ENCODE results near the gene GNA12.

GNA12 gene

GRCh38 chr7:2878306-2878705 is 34.2 kb upstream of the GNA12 start:
- Histone ChIP-seq H3K27ac (ENCODE audit: low read depth, low read length) (no peak overlapping the region), H2AFZ (ENCODE audit: low read depth, low read length, severe bottlenecking) (no peak overlapping the region), H3K36me3 (ENCODE audit: low read length) (no peaks in the 10 kb centered on the region), H3K9me3 (ENCODE audit: insufficient read depth, low read length) (no peaks in the 10 kb centered on the region), H3K4me2 (ENCODE audit: low read depth, low read length, poor library complexity, severe bottlenecking) (no peak overlapping the region), H3K9me2 (replicated peaks; ENCODE audit: insufficient read depth, low read length) (no peaks in the 10 kb centered on the region), H3K79me2 (ENCODE audit: insufficient read depth, low read length) (no peaks in the 10 kb centered on the region), H3K9ac (ENCODE audit: low read length) (no peak overlapping the region), H3K27me3 (ENCODE audit: low read length) (no peaks in the 10 kb centered on the region), H3F3A (ENCODE audit: insufficient read depth) (no peaks in the 10 kb centered on the region), H4K20me1 (ENCODE audit: low read depth, low read length) (no peaks in the 10 kb centered on the region), H3K4me3 (ENCODE audit: insufficient read depth, low read length, poor library complexity, severe bottlenecking) (no peak overlapping the region)
- TF ChIP-seq EZH2phosphoT487 (conservative IDR thresholded peaks at IDR 0.05; ENCODE audit: low read length) (no peak), CTCF (IDR thresholded peaks at IDR 0.05; ENCODE audit: insufficient read depth, low read length, poor library complexity, severe bottlenecking) (no peak)

- Histone ChIP-seq H3K4me3 (ENCODE audit: insufficient read depth, low read length, poor library complexity, severe bottlenecking) (no peak overlapping the region), H3F3A (ENCODE audit: insufficient read depth) (no peaks in the 10 kb centered on the region), H3K9me3 (ENCODE audit: insufficient read depth, low read length) (no peaks in the 10 kb centered on the region), H3K79me2 (ENCODE audit: insufficient read depth, low read length) (no peaks in the 10 kb centered on the region), H3K9ac (ENCODE audit: low read length) (no peak overlapping the region), H3K4me2 (ENCODE audit: low read depth, low read length, poor library complexity, severe bottlenecking) (no peak overlapping the region), H3K27me3 (ENCODE audit: low read length) (no peaks in the 10 kb centered on the region), H2AFZ (ENCODE audit: low read depth, low read length, severe bottlenecking) (no peak overlapping the region), H3K36me3 (ENCODE audit: low read length) (no peaks in the 10 kb centered on the region), H3K9me2 (replicated peaks; ENCODE audit: insufficient read depth, low read length) (no peaks in the 10 kb centered on the region), H3K27ac (ENCODE audit: low read depth, low read length) (no peak overlapping the region), H4K20me1 (ENCODE audit: low read depth, low read length) (no peaks in the 10 kb centered on the region)
- no peak for TF ChIP-seq CTCF (IDR thresholded peaks at IDR 0.05; ENCODE audit: insufficient read depth, low read length, poor library complexity, severe bottlenecking)
- no peak for TF ChIP-seq EZH2phosphoT487 (conservative IDR thresholded peaks at IDR 0.05; ENCODE audit: low read length)
These were observed 32.1 kb upstream of the GNA12 start for GRCh38 chr7:2876031-2876731.

GRCh38 chr7:2873686-2874551 is 29.8 kb upstream of the GNA12 start:
- TF ChIP-seq EZH2phosphoT487 (conservative IDR thresholded peaks at IDR 0.05; ENCODE audit: low read length) (no peak), CTCF (IDR thresholded peaks at IDR 0.05; ENCODE audit: insufficient read depth, low read length, poor library complexity, severe bottlenecking) (no peak)
- Histone ChIP-seq H3K9ac (ENCODE audit: low read length) (no peak overlapping the region), H3K27me3 (ENCODE audit: low read length) (no peaks in the 10 kb centered on the region), H3K4me3 (ENCODE audit: insufficient read depth, low read length, poor library complexity, severe bottlenecking) (no peak overlapping the region), H3K9me3 (ENCODE audit: insufficient read depth, low read length) (no peaks in the 10 kb centered on the region), H3K79me2 (ENCODE audit: insufficient read depth, low read length) (no peaks in the 10 kb centered on the region), H3K9me2 (replicated peaks; ENCODE audit: insufficient read depth, low read length) (no peaks in the 10 kb centered on the region), H3F3A (ENCODE audit: insufficient read depth) (no peaks in the 10 kb centered on the region), H2AFZ (ENCODE audit: low read depth, low read length, severe bottlenecking) (no peak overlapping the region), H4K20me1 (ENCODE audit: low read depth, low read length) (no peaks in the 10 kb centered on the region), H3K27ac (ENCODE audit: low read depth, low read length) (no peak overlapping the region), H3K4me2 (ENCODE audit: low read depth, low read length, poor library complexity, severe bottlenecking) (no peak overlapping the region), H3K36me3 (ENCODE audit: low read length) (no peaks in the 10 kb centered on the region)

Measured in SU-DHL-6 (cell line).